ENCODE measurements around the gene RPL36A.

- TF ChIP-seq POLR2A (IDR thresholded peaks at IDR 0.05) (no peak), CTCF (IDR thresholded peaks at IDR 0.05) (no peak)
Measured at GRCh38 chrX:101360390-101360789, 30.4 kb upstream of the RPL36A start.

All from tibial nerve (tissue), 3 donors.